A204.1 (cell line): ENCODE data around the gene PPME1.

Source experiments
- FAIRE-seq: peaks from 2 replicates; lab custom pipeline; 2012; peaks lifted over from hg19 to GRCh38; lab: Jason Lieb, UNC

PPME1 gene

DNA sequence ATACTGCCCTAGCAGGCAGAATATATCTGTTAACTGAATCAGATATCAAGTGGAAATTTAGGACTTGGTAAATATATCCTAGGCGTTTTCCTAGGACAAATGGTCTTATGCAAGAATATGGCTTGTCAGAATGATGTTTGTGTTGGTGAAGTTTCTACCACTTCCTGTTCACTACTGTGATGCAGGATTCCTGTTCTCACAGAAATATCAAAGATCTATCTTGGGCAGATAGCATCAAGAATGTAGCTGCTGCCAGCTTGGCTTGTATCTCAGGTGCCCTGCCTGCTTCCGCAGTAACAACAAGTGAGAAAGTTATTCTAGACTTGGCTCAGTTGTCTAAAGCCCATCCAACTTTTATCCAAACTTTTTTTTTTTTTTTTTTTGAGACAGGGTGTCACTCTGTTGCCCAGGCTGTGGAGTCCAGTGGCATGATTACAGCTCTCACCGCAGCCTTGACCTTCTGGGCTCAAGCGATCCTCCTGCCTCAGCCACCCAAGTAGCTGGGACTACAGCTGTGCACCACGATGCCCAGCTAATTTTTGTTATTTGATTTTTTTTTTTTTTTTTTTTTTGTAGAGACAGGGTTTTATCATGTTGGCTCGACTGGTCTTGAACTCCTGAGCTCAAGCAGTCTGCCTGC, 61.3 kb downstream of the PPME1 start:
- FAIRE-seq, result no peak

DNA sequence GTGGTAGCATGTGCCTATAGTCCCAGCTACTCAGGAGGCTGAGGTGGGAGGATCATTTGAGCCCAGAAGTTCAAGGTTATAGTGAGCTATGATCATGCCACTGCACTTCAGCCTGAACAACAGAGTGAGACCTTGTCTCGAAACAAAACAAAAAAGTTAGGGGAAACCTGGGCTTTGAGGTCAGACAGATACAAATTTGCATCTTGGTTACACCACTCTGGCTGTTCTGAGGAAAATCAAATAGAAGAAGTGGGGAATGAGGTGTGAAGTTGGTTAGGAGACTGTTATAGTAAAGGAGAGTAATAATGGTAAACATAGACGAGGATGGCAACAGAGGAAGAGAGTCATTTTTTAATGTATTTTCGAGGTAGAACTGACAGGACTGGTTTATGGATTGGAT, 62.6 kb downstream of the PPME1 start:
- no peak for FAIRE-seq

DNA sequence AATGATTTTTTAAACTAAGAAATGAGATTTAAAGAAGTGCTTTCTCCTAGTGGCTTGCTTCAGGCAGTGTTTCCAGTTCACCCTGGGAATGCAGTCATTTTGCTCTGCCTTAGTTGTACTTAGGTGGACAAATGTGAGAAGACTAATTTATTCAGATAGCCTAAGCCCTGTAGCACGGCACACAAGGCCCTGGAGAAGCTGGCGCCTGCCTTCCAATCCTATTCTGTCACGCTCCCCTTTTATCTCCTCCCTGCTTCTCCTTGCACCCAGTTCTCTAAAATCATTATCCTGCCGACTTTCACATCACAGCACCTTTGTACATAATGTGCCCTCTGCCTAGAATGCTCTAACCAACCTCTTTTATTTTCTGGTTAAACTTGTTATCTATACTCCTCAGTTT, 64.0 kb downstream of the PPME1 start:
- FAIRE-seq, result no peak

DNA sequence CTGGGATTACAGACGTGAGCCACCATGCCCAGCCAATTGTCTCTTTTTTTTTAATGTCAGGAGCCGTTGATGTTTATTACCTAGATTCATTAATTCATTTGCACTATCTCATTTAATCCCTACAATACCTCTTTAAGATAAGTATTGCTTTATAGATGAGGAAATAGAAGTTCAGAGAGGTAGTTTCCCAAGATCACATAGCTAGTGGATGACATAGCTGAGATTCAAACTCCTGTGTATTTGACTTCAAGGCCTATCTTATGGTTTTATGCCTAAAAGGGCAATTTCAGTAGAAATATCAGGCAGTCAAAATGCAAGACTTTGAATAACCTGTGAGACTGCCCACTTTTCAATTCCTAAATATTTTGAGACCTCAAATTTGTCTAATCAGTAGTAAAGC, 66.5 kb downstream of the PPME1 start:
- FAIRE-seq, result no peak

DNA sequence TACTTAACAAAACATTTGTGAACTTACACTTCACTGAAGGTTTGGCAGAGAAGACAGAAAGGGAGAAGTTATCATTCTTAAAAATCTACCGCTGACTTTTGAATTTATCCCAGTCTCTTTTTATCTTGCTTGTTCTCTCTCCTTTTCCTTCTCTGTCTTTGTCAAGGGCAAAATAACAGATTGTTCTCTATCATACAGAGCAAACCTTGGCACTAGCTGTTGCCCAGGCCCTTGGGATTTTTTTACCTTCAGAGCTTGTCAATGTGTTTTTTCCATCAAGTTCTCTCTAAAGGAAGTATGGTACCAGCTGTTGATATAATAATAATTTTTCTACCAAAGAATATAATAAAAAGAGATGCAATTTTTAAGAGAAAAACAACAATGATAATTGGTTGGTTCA, 67.2 kb downstream of the PPME1 start:
- FAIRE-seq, result no peak

DNA sequence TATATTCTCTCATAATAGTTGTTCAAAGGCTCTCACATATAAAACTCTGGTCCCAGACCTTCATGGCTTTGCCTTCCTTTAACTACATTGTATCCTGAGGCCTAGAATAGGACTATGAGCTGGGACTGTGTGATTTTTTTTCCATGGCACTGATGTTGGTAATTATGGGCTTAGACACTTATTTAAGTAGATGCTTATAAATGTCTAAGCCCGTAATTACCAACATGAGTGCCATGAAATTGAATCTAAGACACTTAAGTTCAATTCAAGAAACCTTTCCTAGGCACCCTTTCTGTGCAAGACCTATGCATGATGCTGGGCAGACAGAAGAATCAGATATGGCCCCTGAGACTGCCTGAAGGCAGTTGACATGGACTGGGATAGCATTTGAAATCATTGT, 77.4 kb downstream of the PPME1 start:
- no peak for FAIRE-seq

DNA sequence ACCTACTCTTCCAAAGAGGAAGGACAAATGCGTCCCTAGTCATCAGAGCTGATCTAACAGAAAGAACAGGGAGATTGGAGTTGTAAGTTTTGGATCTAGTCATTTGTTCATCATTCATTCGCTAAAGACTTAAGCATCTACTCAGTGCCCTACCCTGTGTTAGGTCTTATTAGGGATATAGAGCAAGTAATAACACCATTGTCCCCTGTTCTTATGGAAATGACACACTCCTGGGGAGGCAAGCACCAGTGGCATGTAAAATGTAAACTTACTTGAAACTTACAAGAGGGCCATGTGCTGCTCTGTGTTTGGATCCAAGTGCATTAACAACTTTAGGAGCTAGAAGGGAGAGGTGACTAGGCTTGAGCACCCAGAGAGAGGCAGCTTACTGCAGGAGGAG, 78.4 kb downstream of the PPME1 start:
- no peak for FAIRE-seq

DNA sequence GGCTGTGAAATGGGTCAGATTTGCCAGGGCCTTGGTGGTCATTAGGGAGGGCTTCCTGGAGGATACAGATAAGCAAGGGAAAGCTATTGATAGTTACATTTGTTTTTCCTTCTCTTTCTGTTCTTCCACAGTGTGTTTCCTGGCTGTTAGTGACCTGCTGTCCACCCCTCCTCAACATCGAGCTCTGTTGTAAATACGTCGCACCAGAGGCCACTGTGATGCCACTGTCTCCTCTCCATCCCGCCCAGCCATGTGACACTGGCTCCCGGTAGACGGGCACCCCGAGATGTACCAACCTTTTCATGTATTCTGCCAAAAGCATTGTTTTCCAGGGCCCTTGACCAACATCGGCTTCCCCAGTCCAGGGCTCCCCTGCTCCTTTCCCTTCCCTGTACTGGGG, 82.3 kb downstream of the PPME1 start:
- no peak for FAIRE-seq

DNA sequence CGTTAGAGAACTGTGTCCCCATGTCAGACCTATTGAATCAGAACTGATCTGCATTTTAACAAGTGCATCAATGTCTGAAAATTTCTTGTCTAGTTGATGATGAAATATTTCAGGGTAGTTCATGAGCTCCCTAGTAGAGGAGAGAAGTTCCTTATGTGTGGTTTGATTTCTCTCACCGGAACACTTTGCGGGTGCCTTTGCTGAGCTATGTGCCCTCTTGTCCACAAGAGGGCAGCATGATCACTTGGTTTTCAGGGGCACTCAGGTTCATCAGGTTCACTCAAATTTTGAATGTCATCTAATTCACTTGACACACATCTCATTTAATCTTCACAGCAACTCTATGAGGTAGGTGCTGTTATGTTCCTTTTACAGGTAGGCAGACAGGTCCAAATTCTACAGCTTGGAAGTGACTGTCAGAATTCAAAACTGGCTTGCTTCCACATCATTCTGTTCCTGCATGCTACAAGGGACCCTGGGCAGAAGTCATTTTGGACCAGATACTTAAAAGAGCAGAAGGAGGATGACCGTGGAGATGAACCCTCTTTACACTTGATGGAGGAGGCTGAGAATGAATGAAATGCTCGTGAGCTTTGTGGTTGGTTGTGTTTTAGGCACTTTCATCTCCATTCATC, 84.8 kb downstream of the PPME1 start:
- FAIRE-seq, result peak; percentile 77

DNA sequence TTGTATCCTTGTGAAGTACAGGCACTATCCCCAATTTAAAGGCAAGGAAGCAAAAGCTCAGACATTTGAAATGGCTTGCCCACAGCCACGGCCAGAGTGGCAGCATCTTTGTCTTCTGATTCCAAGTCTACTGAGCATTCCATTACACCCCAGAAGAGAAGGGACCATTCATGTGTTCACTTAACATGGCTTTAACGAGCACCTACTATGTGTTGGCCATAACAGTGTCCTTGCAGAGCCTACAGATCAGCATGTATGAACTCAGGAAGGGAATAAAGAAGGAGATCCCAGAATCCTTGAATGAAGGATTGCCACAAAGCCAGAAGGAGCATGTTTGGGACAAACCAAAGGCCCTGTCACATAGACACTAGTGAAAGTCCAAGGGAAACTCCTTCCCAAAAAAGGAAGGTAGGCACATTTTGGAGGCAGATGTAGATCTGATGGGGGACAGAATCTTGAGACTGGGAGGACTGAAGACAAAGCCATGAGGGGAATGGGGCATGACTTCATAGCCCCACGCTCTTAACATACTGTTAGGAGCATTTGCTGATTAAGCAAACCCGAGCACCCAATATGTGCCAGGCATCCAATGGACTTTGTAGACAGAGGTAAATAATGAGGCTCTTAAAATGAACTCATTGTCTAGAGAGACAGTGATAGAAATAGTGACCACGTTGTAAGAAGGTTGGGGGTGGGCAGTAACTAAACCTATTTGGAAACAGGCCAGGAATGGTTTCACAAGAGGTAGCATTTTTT, 85.5 kb downstream of the PPME1 start:
- FAIRE-seq, result no peak

DNA sequence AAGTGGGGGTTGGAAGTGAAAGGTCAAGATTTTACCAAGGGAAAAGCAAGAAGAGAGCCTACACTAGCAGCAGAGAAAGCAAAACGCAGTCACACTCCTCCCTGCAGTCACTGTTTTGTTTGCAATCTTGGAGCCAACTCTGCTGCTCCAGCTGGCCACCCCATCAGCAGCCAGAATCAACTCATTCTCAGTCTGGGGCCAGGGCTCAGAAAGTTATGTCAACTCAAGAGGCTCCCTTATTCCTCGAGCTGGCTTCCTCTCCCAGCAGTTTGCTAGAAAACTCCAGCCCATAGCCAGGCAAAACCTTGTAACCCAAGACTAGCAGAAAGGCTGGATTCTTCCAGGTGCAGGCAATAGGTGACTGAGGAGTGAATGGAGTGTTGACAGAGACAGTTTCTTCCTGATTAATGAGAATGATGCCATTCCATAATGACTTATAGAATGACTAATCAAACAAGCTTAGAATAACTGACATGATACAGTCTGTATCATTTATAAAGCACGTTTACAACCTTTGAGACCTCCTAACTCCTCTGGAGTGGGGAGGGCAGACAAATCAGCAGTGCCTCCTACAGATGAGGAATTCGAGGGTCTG, 87.0 kb downstream of the PPME1 start:
- no peak for FAIRE-seq

DNA sequence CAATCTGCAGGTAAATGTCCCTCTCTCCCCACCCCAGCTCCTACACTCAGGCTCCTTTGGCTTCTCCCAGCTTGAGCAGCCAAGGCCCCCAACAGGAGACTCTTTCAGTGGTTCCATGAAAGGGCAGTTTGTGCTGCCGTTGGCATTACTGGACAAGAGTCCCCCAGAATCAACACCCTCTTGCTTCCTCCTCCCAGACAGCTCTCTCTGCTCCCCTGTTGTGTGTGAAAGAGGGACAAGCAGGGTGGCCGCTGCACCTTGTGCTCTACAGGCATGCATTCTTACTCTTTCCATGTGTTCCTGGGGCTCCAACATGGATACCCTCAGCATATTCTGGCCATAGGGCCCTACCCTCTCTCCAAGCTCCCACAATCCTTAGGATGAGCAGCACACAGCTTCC, 91.6 kb downstream of the PPME1 start:
- FAIRE-seq, result no peak

DNA sequence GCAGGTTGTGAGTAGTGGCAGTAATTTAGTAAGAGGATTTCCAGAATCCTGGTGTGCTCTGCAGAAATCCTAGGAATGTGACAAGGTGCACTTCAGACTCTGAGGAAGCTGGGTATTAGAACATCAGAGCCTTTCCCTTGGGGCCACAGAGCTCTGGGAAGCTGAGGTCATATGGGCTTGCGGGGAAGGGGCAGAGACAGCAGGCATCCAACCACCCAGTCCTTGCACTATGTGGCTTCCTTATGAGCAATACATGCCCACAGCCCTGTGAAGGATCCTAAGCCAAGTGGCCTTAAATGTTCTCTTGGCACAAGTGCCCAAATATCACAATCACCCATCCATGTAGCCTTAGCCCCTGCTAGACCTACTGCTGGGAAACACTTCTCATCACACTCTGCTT, 94.2 kb downstream of the PPME1 start:
- no peak for FAIRE-seq

DNA sequence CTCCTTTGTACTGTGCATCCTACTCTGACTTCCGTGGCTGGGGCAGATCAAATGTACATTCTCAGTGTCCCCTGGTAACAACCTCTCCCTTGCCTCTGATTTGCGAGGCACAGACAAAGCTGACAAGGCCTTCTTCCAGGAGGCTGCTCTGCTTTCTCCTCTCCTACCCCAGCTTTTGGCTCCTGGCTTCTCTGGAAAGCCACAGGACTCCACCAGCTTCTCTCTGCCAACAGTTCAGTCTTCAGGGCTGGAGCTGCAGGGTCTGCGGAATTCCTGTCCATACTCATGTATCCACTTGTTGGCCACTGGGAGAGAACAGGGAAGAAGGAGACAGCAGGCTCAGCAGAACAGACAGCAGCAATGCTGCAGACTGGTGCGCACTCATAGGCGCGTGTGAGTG, 95.9 kb downstream of the PPME1 start:
- FAIRE-seq, result no peak

DNA sequence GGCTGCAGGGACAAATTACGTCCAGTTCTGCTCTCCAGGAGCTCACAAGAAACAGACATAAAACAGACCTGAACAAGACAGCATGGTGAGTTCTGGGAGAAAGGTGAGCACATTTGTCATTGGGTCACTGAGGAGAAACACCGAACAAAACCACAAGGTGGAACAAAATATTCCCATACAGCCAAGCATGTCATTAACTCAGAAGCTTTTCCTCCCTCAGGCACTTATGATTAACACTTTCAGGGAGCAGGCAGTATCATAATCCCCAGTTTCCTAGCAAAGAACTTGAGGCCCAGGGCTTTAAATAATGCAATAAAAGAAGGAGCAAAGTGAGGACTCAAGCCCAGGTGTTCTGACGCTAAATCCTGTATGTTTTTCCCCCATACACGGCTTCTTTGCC, 97.4 kb downstream of the PPME1 start:
- no peak for FAIRE-seq

DNA sequence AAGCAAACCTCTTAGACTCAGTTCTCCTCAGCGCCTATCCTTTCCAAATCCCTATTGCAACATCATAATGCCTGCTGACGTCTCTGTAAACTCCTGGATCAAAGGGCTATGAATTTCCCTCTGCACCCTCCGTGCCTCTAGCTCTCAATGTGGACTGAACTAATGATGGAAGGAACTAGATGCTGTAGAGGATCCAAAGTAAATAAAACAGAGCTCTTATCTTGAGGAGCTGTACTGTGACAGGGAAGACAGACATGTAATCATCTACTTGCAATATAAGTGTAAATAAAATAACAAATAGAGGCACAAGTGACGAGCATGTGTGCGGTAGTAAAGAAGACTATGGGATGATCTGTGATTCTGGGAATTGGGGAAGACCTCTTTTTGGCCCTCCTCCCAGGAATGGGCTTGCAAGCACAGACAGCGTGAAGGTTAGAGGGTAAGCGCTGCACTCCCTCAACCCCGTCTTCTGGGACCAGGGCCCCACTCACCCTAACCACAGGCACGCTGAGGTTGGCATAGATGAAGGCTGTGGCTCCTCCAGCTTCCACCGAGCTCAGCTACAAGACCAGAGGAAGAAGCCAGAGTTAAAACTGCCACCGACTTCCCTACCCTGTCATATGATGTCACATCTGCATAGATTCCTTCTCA, 98.2 kb downstream of the PPME1 start:
- FAIRE-seq, result no peak

DNA sequence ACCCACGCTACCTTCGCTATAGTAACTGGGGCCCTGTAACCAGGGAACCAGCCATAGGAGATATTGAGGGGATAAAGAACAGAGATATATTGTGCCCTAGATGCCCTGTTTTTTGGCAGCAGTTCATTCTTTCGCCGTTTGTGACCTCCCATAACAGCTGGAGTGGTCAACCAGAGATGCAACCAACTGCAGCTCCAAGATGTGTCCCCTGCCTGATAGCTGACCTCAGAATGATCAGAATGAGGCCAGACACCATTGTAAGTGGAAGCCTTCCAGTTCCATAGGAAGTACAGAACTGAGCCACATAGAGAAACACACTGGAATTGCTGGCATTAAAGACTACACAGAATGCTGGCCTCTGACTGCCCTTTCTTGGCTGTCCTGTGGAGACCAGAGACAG, 101.2 kb downstream of the PPME1 start:
- no peak for FAIRE-seq

DNA sequence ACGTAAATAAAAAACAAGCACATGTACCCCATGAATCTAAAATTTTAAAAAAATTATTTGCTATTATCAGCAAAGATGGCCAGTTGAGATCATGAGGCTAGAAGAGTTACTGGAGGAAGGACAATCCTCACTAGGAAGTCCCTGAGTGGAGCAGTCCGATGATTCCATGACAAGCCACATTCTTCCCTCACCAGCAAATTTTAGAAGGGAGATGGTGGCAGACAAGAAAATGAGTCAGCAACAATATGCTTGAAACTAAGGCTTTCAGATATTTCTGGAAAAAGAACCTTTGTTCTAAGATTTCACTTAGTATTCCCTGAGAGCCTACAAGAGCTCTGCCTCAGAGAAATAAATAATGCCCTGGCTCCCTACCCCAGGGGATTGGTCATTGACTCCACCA, 105.5 kb downstream of the PPME1 start:
- FAIRE-seq, result no peak

DNA sequence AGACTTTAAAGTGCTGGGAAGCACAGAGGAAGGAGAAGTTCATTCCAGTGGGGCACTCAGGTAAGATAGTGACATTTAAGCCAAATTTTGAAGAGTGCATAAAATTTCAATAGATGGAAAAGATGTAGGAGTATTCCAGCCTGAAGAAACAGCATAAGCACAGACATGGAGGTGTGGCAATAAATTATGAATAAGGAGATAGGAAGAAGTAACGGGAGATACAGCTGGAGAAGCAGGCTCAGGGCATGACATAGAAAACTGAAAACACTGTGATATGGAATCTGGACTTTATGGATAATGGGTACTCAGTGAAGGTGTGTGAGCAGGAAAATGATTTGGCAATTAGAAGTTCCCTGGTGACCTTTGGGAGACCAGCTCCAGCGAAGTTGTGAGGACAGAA, 107.0 kb downstream of the PPME1 start:
- FAIRE-seq, result no peak

DNA sequence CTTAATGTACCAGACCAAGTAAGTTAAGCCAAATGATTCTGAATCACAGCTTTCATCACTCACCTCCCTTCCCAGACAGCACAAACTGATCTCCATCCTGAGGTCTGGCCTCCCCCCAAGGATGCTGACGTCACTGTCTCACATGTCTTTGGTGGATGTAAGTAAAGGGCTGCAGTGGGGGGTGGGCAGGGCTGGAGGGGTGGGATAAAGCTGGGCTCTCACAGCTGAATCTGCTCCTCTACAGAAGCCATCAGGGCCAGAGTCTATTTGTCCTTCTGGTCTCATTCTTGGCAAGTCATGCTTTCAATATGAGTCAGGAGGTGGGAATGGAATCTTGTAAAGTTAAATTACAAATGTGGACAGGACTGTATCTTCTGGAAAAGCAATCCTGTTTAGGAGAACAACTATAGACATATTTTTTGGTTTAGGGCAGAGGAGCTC, 107.7 kb downstream of the PPME1 start:
- FAIRE-seq, result no peak

DNA sequence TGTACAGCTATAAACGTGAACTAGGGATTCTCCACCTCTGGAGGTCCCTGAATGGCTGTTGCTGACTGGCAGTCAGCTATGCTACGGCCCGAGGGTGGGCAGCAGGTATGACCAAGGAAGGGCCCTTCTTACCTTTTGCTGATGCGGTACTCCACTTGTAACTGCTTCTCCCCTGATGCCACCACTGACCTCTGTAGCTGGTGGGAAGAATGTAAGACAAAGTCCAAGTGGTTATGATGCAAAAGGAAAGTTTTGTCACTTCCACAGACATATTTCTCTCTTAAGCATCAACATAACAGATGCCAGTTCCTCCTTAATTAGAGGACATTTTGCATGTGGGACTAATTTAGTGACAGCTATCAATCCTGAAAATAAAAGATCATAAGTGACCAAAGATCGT, 108.2 kb downstream of the PPME1 start:
- FAIRE-seq, result no peak

DNA sequence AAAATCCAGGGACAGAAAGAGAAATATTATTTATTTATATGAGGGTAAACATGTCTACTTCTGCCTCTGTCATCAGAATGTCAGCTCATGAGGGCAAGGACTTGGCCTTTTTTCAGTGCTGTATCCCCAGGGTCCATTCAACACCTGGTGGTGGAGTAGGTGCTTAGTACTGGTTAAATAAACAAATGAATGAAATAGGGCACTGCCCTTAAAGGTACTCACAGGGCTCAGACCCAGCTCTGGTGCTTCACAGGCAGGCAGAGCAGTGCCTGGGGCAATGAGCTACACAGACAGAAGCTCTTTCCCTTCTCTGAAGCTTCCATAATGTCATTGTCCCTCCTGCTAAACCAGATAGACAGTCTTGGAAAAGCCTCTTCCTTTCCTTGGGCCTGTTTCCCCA, 109.4 kb downstream of the PPME1 start:
- no peak for FAIRE-seq

DNA sequence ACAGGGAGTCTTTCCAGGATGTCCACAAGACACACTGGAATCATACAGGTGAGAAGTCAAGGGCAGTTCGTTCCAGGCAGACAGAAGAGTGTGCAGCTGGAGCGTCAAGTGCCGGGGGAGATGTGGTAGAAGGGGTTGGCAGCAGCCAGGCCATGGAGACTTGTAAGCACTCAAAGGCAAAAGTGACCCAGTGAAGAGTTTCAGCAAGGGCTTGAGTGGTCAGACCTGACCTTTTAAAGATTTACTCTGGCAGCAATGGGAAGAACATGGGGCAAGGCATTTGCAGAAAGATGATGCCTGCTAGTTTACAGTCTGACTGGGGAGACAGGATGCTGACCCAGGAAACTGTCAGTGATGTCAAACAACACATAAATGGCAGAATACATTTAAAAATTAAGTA, 111.3 kb downstream of the PPME1 start:
- no peak for FAIRE-seq
